HG02885 (cell line): ENCODE results near the gene RFC2.
"Not testable (repeated sequence)": the region's sequence is repeated elsewhere in the genome, so short reads cannot be mapped to it uniquely, and the experiment has no call there.

ENCODE experiments used
- ATAC-seq: cut with Tn5 transposase; IDR thresholded peaks from one replicate; pipeline ENCODE4 v1.9.1; 2021; ENCODE audit warnings: mild to moderate bottlenecking; ENCODE audit not compliant: unreplicated experiment, poor library complexity

Gene RFC2

GRCh38 chr7:74283858-74284447 is 29.8 kb upstream of the RFC2 start:
- ATAC-seq, result no peak

- no peak for ATAC-seq
Measured at GRCh38 chr7:74282748-74283459, 28.7 kb upstream of the RFC2 start.

GRCh38 chr7:74280985-74281384 is 26.8 kb upstream of the RFC2 start:
- no peak for ATAC-seq

GRCh38 chr7:74277636-74278035 is 23.4 kb upstream of the RFC2 start:
- ATAC-seq, result no peak

GRCh38 chr7:74275401-74275881 is 21.2 kb upstream of the RFC2 start:
- no peak for ATAC-seq

GRCh38 chr7:74272305-74273038 is 18.3 kb upstream of the RFC2 start:
- peak; percentile 80 for ATAC-seq

- ATAC-seq, result no peak
Measured at GRCh38 chr7:74271742-74272141, 17.5 kb upstream of the RFC2 start.

GRCh38 chr7:74269757-74270277 is 15.6 kb upstream of the RFC2 start:
- peak; percentile 46 for ATAC-seq

- ATAC-seq, result no peak
Measured at GRCh38 chr7:74267756-74268565, 13.8 kb upstream of the RFC2 start.

GRCh38 chr7:74266191-74266963 is 12.2 kb upstream of the RFC2 start:
- no peak for ATAC-seq

GRCh38 chr7:74263399-74264120 is 9.4 kb upstream of the RFC2 start:
- no peak for ATAC-seq

- ATAC-seq, result no peak
Measured at GRCh38 chr7:74262639-74263398, 8.6 kb upstream of the RFC2 start.

- ATAC-seq, result no peak
Measured at GRCh38 chr7:74258639-74259038, 4.4 kb upstream of the RFC2 start.

GRCh38 chr7:74256491-74257408 is 2.6 kb upstream of the RFC2 start:
- no peak for ATAC-seq

- ATAC-seq, result not testable (repeated sequence)
Measured at GRCh38 chr7:74255461-74255860, 1.3 kb upstream of the RFC2 start.

- ATAC-seq, result no peak
Measured at GRCh38 chr7:74254858-74255379, 720 bp upstream of the RFC2 start.

- ATAC-seq, result peak; percentile 1
Measured at GRCh38 chr7:74253835-74254128, 417 bp downstream of the RFC2 start.
